Endothelial cell of umbilical vein (primary cell): ENCODE results near the gene HTRA1.

Source experiments
- FOS ChIP-seq: IDR thresholded peaks from 2 replicates; pipeline ENCODE4 v1.6.1; 2011; ENCODE audit warnings: mild to moderate bottlenecking, low read length, moderate library complexity, borderline replicate concordance; ENCODE audit not compliant: insufficient read depth
- JUN ChIP-seq: IDR thresholded peaks from 2 replicates; pipeline ENCODE4 v1.6.1; 2011; ENCODE audit warnings: borderline replicate concordance, low read depth; ENCODE audit not compliant: insufficient read length, insufficient read depth
- MYC ChIP-seq: IDR thresholded peaks from one replicate; pipeline ENCODE4 v1.6.1; 2011; ENCODE audit warnings: mild to moderate bottlenecking, low read depth, low read length
- POLR2A ChIP-seq: IDR thresholded peaks from 2 replicates; pipeline ENCODE4 v1.6.1; 2012; ENCODE audit warnings: low read depth, mild to moderate bottlenecking, control low read depth, low read length
- POLR2AphosphoS5 ChIP-seq: IDR thresholded peaks from 2 replicates; pipeline ENCODE4 v1.6.1; 2012; ENCODE audit warnings: low read depth, mild to moderate bottlenecking, control low read depth, low read length, moderate library complexity; ENCODE audit not compliant: insufficient read depth
- TF ChIP-seq, protein P1 (sequence below), 2 donors: IDR thresholded peaks; 1 replicate in 1 of 2; 2 replicates in 1 of 2; pipeline ENCODE4 v1.5.1; 2011; ENCODE audit warnings: low read length in 2 of 2, mild to moderate bottlenecking in 2 of 2, moderate library complexity in 2 of 2, control low read depth in 1 of 2, inconsistent platforms in 1 of 2, low read depth in 1 of 2; ENCODE audit not compliant: insufficient read depth in 1 of 2; ENCODE audit errors: extremely low read depth in 1 of 2
- TF ChIP-seq, protein P2 (sequence below): IDR thresholded peaks from 2 replicates; pipeline ENCODE4 v1.6.1; 2011; ENCODE audit not compliant: insufficient read depth, insufficient read length

DNA sequence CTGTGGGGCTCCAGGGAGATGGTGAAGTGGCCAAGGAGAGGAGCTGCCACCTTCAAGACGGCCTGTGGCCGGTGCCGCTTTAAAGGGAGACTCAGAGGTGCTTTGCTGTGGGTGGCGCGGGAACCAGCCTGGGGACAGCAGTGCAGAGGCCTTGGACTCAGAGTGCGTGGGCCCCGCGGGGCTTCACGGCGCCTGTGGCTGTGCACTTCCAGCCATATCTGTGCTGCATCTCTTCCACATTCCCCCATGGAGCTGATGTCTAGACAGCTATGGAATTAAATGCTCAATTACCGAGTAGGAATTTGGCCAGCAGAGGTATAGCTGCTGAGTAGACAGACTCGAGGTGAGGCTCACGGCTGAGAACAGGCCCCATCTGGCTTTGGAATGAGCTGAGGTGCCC, 41.7 kb downstream of the HTRA1 start:
- TF ChIP-seq MYC (no peak), JUN (no peak), POLR2A (no peak), POLR2AphosphoS5 (no peak), FOS (no peak)
- TF ChIP-seq, protein P1, sequence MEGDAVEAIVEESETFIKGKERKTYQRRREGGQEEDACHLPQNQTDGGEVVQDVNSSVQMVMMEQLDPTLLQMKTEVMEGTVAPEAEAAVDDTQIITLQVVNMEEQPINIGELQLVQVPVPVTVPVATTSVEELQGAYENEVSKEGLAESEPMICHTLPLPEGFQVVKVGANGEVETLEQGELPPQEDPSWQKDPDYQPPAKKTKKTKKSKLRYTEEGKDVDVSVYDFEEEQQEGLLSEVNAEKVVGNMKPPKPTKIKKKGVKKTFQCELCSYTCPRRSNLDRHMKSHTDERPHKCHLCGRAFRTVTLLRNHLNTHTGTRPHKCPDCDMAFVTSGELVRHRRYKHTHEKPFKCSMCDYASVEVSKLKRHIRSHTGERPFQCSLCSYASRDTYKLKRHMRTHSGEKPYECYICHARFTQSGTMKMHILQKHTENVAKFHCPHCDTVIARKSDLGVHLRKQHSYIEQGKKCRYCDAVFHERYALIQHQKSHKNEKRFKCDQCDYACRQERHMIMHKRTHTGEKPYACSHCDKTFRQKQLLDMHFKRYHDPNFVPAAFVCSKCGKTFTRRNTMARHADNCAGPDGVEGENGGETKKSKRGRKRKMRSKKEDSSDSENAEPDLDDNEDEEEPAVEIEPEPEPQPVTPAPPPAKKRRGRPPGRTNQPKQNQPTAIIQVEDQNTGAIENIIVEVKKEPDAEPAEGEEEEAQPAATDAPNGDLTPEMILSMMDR (IDR thresholded peaks at IDR 0.05; ENCODE audit: extremely low read depth in 1 of 2, insufficient read depth in 1 of 2, low read depth in 1 of 2, low read length in 2 of 2) = no peak
- TF ChIP-seq, protein P2, sequence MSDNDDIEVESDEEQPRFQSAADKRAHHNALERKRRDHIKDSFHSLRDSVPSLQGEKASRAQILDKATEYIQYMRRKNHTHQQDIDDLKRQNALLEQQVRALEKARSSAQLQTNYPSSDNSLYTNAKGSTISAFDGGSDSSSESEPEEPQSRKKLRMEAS = no peak
